Caco-2 (cell line): ENCODE data around the gene CPVL. TPM values are rescaled to one million over a fixed set of nuclear protein-coding genes. Genes with fewer than 3 reads are reported as not detected.

Source experiments
- BruUV-seq: library from RNA; stranded (reverse); fragments of 400-500 nt; replicated peaks from 2 replicates; lab custom pipeline; 2021; lab: Mats Ljungman, UMichigan
- CTCF ChIA-PET: fragments of 300-600 bp; sonication (Branson Sonifier 250); formaldehyde crosslinking; loops from one replicate; lab custom pipeline; 2022; ENCODE audit warnings: antibody characterized with exemption; lab: Charles Lee
- POLR2A ChIA-PET: fragments of 300-600 bp; sonication (Branson Sonifier 250); formaldehyde crosslinking; loops from one replicate; lab custom pipeline; 2022; ENCODE audit warnings: antibody characterized with exemption; lab: Charles Lee
- DNase-seq, 2 experiments: peaks; one replicate each; pipeline versions ENCODE4 v3.0.0 to v3.0.0-alpha.2; 2020 to 2022
- H3K27me3 ChIP-seq: replicated peaks from 2 replicates; pipeline ENCODE4 v1.6.0; 2011; ENCODE audit warnings: low read length; ENCODE audit not compliant: control insufficient read depth, insufficient read depth
- H3K36me3 ChIP-seq: 2 replicates; pipeline ENCODE4 v1.5.1; 2011; ENCODE audit warnings: low read length; ENCODE audit not compliant: control insufficient read depth, insufficient read depth
- H3K4me1 ChIP-seq: fragments of 250-450 bp; sonication (Bioruptor Pico); 2 replicates; pipeline ENCODE4 v1.5.1; 2020; ENCODE audit warnings: mild to moderate bottlenecking
- H3K4me3 ChIP-seq: 2 replicates; pipeline ENCODE4 v1.5.1; 2011; ENCODE audit warnings: low read depth, mild to moderate bottlenecking, control low read depth, low read length
- H3K9me3 ChIP-seq: fragments of 250-450 bp; sonication (Bioruptor Pico); 2 replicates; pipeline ENCODE4 v1.5.1; 2020; ENCODE audit warnings: mild to moderate bottlenecking, moderate library complexity
- H3K27ac Mint-ChIP-seq: one replicate; pipeline ENCODE4 v1.8.0; 2022; ENCODE audit warnings: mixed read lengths; ENCODE audit not compliant: unreplicated experiment
- H3K27me3 Mint-ChIP-seq: one replicate; pipeline ENCODE4 v1.8.0; 2022; ENCODE audit warnings: mixed read lengths; ENCODE audit not compliant: insufficient read depth, unreplicated experiment
- H3K36me3 Mint-ChIP-seq: one replicate; pipeline ENCODE4 v1.8.0; 2022; ENCODE audit warnings: mild to moderate bottlenecking, mixed read lengths; ENCODE audit not compliant: insufficient read depth, unreplicated experiment
- H3K4me1 Mint-ChIP-seq: one replicate; pipeline ENCODE4 v1.8.0; 2022; ENCODE audit warnings: low read depth, mixed read lengths; ENCODE audit not compliant: unreplicated experiment
- H3K4me3 Mint-ChIP-seq: one replicate; pipeline ENCODE4 v1.8.0; 2022; ENCODE audit warnings: mild to moderate bottlenecking, moderate library complexity, mixed read lengths; ENCODE audit not compliant: unreplicated experiment
- H3K9me3 Mint-ChIP-seq: one replicate; pipeline ENCODE4 v1.8.0; 2022; ENCODE audit warnings: mixed read lengths; ENCODE audit not compliant: unreplicated experiment
- CTCF ChIP-seq, 2 experiments: fragments of 200-600 bp in 1 of 2; IDR thresholded peaks; 1 replicate in 1 of 2; 2 replicates in 1 of 2; pipeline versions ENCODE4 v1.5.1 to v1.8.0; 2011 to 2022; ENCODE audit warnings: antibody characterized with exemption in 1 of 2, control low read depth in 1 of 2, inconsistent platforms in 1 of 2, low read depth in 1 of 2, low read length in 1 of 2, mild to moderate bottlenecking in 1 of 2, moderate library complexity in 1 of 2; ENCODE audit not compliant: insufficient read depth in 1 of 2, severe bottlenecking in 1 of 2, unreplicated experiment in 1 of 2
- intact Hi-C: fragments of 100-400 bp; cut with micrococcal nuclease; formaldehyde crosslinking; loops from one replicate; pipeline ENCODE4 v1.10.0; 2022; ENCODE audit not compliant: unreplicated experiment
- total RNA-seq: library from RNA; stranded (reverse); gene quantifications from 2 replicates; pipeline ENCODE4 v1.2.3, GENCODE V29; 2022

The CPVL gene
- total RNA-seq, 1 experiment from 2014 or later: 109 TPM

DNA sequence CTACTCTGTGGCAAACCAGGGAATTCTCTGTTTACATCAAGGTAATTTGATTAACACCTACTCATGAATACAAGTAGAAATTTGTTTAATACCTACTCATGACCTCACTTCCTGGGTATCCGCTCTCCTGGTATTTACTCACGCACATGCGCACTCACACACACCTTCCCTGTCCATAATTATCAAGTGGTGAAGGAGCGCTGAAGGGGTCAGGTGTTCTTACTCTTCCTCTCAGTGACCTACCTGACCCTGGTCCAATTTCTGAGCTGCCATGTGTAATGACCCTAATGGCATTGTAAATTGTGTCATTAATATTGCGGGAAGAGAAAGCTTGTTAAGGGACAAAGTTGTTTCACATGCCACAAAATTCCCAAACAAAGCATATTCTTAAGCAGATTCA, 146.9 kb downstream of the CPVL start:
- H3K4me1 ChIP-seq: no peaks in the 10 kb centered on the region
- H3K9me3 ChIP-seq: peaks cover 7% of the 10 kb centered on the region; the same call in 1 of the 2 replicates
- intact Hi-C loops: no loop called here
- Mint-ChIP-seq H3K36me3 (no peaks in the 10 kb centered on the region), H3K4me3 (no peak overlapping the region), H3K9me3 (peaks cover 19% of the 10 kb centered on the region), H3K27me3 (no peaks in the 10 kb centered on the region), H3K27ac (no peak overlapping the region), H3K4me1 (no peaks in the 10 kb centered on the region)
- POLR2A ChIA-PET: interaction anchor here (0.5 kb wide), 1 partner anchor 334 kb away, joined by 3 read pairs; no protein-coding TSS in a partner anchor
- TF ChIP-seq CTCF (IDR thresholded peaks at IDR 0.05; ENCODE audit: insufficient read depth in 1 of 2, low read depth in 1 of 2, low read length in 1 of 2, severe bottlenecking in 1 of 2, unreplicated experiment in 1 of 2): no peak
- H3K27me3 ChIP-seq: no peaks in the 10 kb centered on the region
- CTCF ChIA-PET: no interaction called here
- DNase-seq: no peak
- no TSS peak for BruUV-seq
- H3K36me3 ChIP-seq: no peaks in the 10 kb centered on the region; the same call in 1 of the 2 replicates
- H3K4me3 ChIP-seq: no peak overlapping the region

DNA sequence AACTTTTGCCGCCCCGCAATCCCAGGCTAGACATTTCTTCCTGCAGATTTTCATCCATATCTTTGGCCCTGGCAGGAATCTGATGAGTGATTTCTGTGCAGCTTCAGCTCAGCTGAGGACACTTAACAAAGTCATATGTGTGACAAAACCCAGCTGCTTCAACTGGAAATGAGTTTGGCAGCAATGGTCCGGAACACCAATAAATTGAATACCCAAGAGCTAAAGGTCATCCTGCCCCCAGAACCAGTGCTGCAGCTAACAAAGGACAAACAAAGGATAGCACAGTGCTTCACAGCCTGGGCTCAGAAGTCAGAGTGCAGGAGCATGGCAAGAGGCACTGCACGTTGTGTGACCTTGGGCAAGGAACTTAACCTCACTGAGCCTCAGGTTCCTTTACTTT, 148.2 kb downstream of the CPVL start:
- Histone ChIP-seq H3K36me3 (no peaks in the 10 kb centered on the region; the same call in 1 of the 2 replicates), H3K4me1 (no peaks in the 10 kb centered on the region), H3K4me3 (no peak overlapping the region), H3K9me3 (peaks cover 3% of the 10 kb centered on the region; the same call in 1 of the 2 replicates), H3K27me3 (no peaks in the 10 kb centered on the region)
- H3K27me3 Mint-ChIP-seq: no peaks in the 10 kb centered on the region
- no peak overlapping the region for H3K4me3 Mint-ChIP-seq
- H3K27ac Mint-ChIP-seq: no peak overlapping the region
- ChIA-PET CTCF (interaction anchor here (0.6 kb wide), 1 partner anchor 94 kb away, joined by 3 read pairs; no protein-coding TSS in a partner anchor), POLR2A (no interaction called here)
- no peaks in the 10 kb centered on the region for H3K4me1 Mint-ChIP-seq
- H3K36me3 Mint-ChIP-seq: no peaks in the 10 kb centered on the region
- no TSS peak for BruUV-seq
- intact Hi-C loops: no loop called here
- TF ChIP-seq CTCF (IDR thresholded peaks at IDR 0.05; ENCODE audit: insufficient read depth in 1 of 2, low read depth in 1 of 2, low read length in 1 of 2, severe bottlenecking in 1 of 2, unreplicated experiment in 1 of 2): no peak
- H3K9me3 Mint-ChIP-seq: peaks cover 9% of the 10 kb centered on the region
- no peak for DNase-seq

DNA sequence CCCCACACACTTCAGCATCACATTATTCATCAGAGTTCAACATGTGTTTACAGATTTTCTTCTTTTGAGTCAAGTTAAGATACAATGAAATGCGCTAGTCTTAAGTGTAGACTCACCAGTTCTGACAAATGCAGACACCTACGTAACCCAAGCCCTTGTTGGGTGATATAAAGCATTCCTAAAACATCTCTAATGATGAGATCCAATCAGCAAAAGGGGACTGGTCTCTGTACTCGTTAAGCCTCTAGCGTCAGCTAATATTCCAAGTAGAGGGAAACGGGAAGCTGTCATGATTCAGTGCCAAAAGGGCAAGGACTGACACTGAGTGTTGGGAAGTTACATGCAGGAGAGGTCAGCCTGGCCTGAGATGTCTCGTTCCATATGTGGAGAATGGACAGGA, 149.5 kb downstream of the CPVL start:
- H3K4me3 Mint-ChIP-seq: no peak overlapping the region
- Histone ChIP-seq H3K4me3 (no peak overlapping the region), H3K9me3 (no peaks in the 10 kb centered on the region), H3K36me3 (no peaks in the 10 kb centered on the region; the same call in 1 of the 2 replicates), H3K27me3 (no peaks in the 10 kb centered on the region), H3K4me1 (no peaks in the 10 kb centered on the region)
- no peaks in the 10 kb centered on the region for H3K9me3 Mint-ChIP-seq
- H3K27ac Mint-ChIP-seq: no peak overlapping the region
- intact Hi-C loops: no loop called here
- DNase-seq: no peak
- H3K27me3 Mint-ChIP-seq: no peaks in the 10 kb centered on the region
- no TSS peak for BruUV-seq
- H3K36me3 Mint-ChIP-seq: no peaks in the 10 kb centered on the region
- POLR2A ChIA-PET: no interaction called here
- H3K4me1 Mint-ChIP-seq: no peaks in the 10 kb centered on the region
- CTCF ChIA-PET: no interaction called here
- no peak for TF ChIP-seq CTCF (IDR thresholded peaks at IDR 0.05; ENCODE audit: insufficient read depth in 1 of 2, low read depth in 1 of 2, low read length in 1 of 2, severe bottlenecking in 1 of 2, unreplicated experiment in 1 of 2)
